Tibial artery (tissue), 4 donors: ENCODE results near the gene ITGB4.

Experiments
- DNase-seq, 2 donors: peaks; one replicate each; pipeline ENCODE4 v3.0.0-alpha.2; 2019
- H3K27ac ChIP-seq, 2 donors: fragments of 200-600 bp; sonication (generic) in 1 of 2; 1 replicate in 1 of 2; 2 replicates in 1 of 2; pipeline ENCODE4 v1.5.1; 2018 to 2019; ENCODE audit warnings: mild to moderate bottlenecking in 1 of 2
- H3K27me3 ChIP-seq, 2 donors: fragments of 200-600 bp; sonication (generic) in 1 of 2; one replicate each; pipeline versions ENCODE4 v1.5.1 to v1.6.0; 2016 to 2019
- H3K36me3 ChIP-seq, 3 donors: fragments of 200-600 bp; sonication (generic) in 2 of 3; one replicate each; pipeline ENCODE4 v1.5.1; 2016 to 2019; ENCODE audit warnings: mild to moderate bottlenecking in 2 of 3
- H3K4me1 ChIP-seq, 4 donors: fragments of 200-600 bp; sonication (generic) in 2 of 4; 1 replicate in 3 of 4; 2 replicates in 1 of 4; pipeline ENCODE4 v1.5.1; 2016 to 2019
- H3K4me3 ChIP-seq, 2 donors: fragments of 200-600 bp; sonication (generic) in 1 of 2; 1 replicate in 1 of 2; 2 replicates in 1 of 2; pipeline ENCODE4 v1.5.1; 2018 to 2019; ENCODE audit warnings: mild to moderate bottlenecking in 2 of 2
- H3K9me3 ChIP-seq, 3 donors: fragments of 200-600 bp; sonication (generic) in 1 of 3; one replicate each; pipeline ENCODE4 v1.5.1; 2016 to 2019
- CTCF ChIP-seq, 2 experiments: fragments of 200-600 bp in 1 of 2; fragments of 450-650 bp in 1 of 2; IDR thresholded peaks; one replicate each; pipeline ENCODE4 v1.5.1; 2017 to 2019; ENCODE audit warnings: antibody characterized with exemption in 2 of 2, mild to moderate bottlenecking in 1 of 2, moderate library complexity in 1 of 2
- intact Hi-C: fragments of 100-400 bp; cut with DNase I; formaldehyde crosslinking; loops from one replicate; pipeline ENCODE4 v1.15.0; 2023; ENCODE audit warnings: low total_unique reads

ITGB4 gene

GRCh38 chr17:75697651-75698291 lies 23.5 kb upstream of the ITGB4 start:
- intact Hi-C loops = no loop called here
- Histone ChIP-seq H3K4me3 (no peak overlapping the region), H3K27ac (no peak overlapping the region), H3K4me1 (peaks cover 0 to 62% (median 21%) of the 10 kb centered on the region in 4 donors), H3K36me3 (peaks cover 39 to 60% (median 49%) of the 10 kb centered on the region in 3 donors), H3K27me3 (no peaks in the 10 kb centered on the region), H3K9me3 (no peaks in the 10 kb centered on the region)
- DNase-seq = no peak
- TF ChIP-seq CTCF (IDR thresholded peaks at IDR 0.05) = no peak

- Histone ChIP-seq H3K36me3 (peaks cover 48 to 69% (median 58%) of the 10 kb centered on the region in 3 donors), H3K27me3 (no peaks in the 10 kb centered on the region), H3K4me1 (peaks cover 0 to 54% (median 13%) of the 10 kb centered on the region in 4 donors), H3K9me3 (no peaks in the 10 kb centered on the region), H3K27ac (no peak overlapping the region), H3K4me3 (no peak overlapping the region)
- intact Hi-C loops = no loop called here
- no peak for DNase-seq
- TF ChIP-seq CTCF (IDR thresholded peaks at IDR 0.05) = no peak
Observed at GRCh38 chr17:75698659-75699058, 22.6 kb upstream of the ITGB4 start.

- DNase-seq = no peak
- no peak overlapping the region for H3K27ac ChIP-seq
- no peak for TF ChIP-seq CTCF (IDR thresholded peaks at IDR 0.05)
- H3K9me3 ChIP-seq = no peaks in the 10 kb centered on the region
- H3K4me1 ChIP-seq = peaks cover 0 to 32% (median 0%) of the 10 kb centered on the region in 4 donors
- peaks cover 74 to 84% (median 83%) of the 10 kb centered on the region in 3 donors for H3K36me3 ChIP-seq
- intact Hi-C loops = no loop called here
- no peak overlapping the region for H3K4me3 ChIP-seq
- no peaks in the 10 kb centered on the region for H3K27me3 ChIP-seq
Observed at GRCh38 chr17:75701288-75701687, 20.0 kb upstream of the ITGB4 start.

GRCh38 chr17:75703191-75703590 lies 18.1 kb upstream of the ITGB4 start:
- intact Hi-C loops = no loop called here
- no peak for TF ChIP-seq CTCF (IDR thresholded peaks at IDR 0.05)
- DNase-seq = no peak
- Histone ChIP-seq H3K27ac (no peak overlapping the region), H3K36me3 (peaks cover 79 to 88% (median 85%) of the 10 kb centered on the region in 3 donors), H3K4me3 (no peak overlapping the region), H3K9me3 (no peaks in the 10 kb centered on the region), H3K4me1 (peaks cover 0 to 17% (median 0%) of the 10 kb centered on the region in 4 donors), H3K27me3 (no peaks in the 10 kb centered on the region)

GRCh38 chr17:75703591-75703990 lies 17.7 kb upstream of the ITGB4 start:
- Histone ChIP-seq H3K9me3 (no peaks in the 10 kb centered on the region), H3K4me1 (peaks cover 0 to 16% (median 0%) of the 10 kb centered on the region in 4 donors), H3K27me3 (no peaks in the 10 kb centered on the region), H3K4me3 (no peak overlapping the region), H3K36me3 (peaks cover 83 to 92% (median 89%) of the 10 kb centered on the region in 3 donors), H3K27ac (no peak overlapping the region)
- no peak for TF ChIP-seq CTCF (IDR thresholded peaks at IDR 0.05)
- DNase-seq = no peak
- intact Hi-C loops = no loop called here
